Upper lobe of left lung (tissue), 6 donors: ENCODE data around the gene GAN. TPM values are rescaled to one million over a fixed set of nuclear protein-coding genes. Genes with fewer than 3 reads are reported as not detected.

Source experiments
- ATAC-seq, 2 donors: fragments of 200-7000 bp; cut with Tn5 transposase; one replicate each; pipeline ENCODE4 v1.9.1; 2022; ENCODE audit warnings: mild to moderate bottlenecking in 2 of 2, moderate library complexity in 2 of 2; ENCODE audit not compliant: low FRiP score in 2 of 2
- DNase-seq, 2 donors: peaks; one replicate each; pipeline ENCODE4 v3.0.0-alpha.2; 2019 to 2020
- H3K27ac ChIP-seq, 4 donors: fragments of 200-600 bp; sonication (generic); one replicate each; pipeline ENCODE4 v1.5.1; 2016 to 2019
- H3K27me3 ChIP-seq, 4 donors: fragments of 200-600 bp; sonication (generic); one replicate each; pipeline ENCODE4 v1.5.1; 2017 to 2019
- H3K36me3 ChIP-seq, 4 donors: fragments of 200-600 bp; sonication (generic); one replicate each; pipeline ENCODE4 v1.5.1; 2016 to 2019
- H3K4me1 ChIP-seq, 4 donors: fragments of 200-600 bp; sonication (generic); one replicate each; pipeline ENCODE4 v1.5.1; 2018 to 2019
- H3K4me3 ChIP-seq, 4 donors: fragments of 200-600 bp; sonication (generic); one replicate each; pipeline ENCODE4 v1.5.1; 2017 to 2019; ENCODE audit warnings: mild to moderate bottlenecking in 2 of 4, moderate library complexity in 1 of 4
- H3K9me3 ChIP-seq, 4 donors: fragments of 200-600 bp; sonication (generic); one replicate each; pipeline ENCODE4 v1.5.1; 2018 to 2019
- EP300 ChIP-seq, 4 donors: sonication (generic); formaldehyde crosslinking; IDR thresholded peaks; one replicate each; pipeline ENCODE4 v1.5.1; 2017; ENCODE audit warnings: antibody characterized with exemption in 4 of 4, control low read depth in 2 of 4
- POLR2A ChIP-seq, 4 donors: fragments of 450-650 bp; IDR thresholded peaks; one replicate each; pipeline ENCODE4 v1.5.1; 2016 to 2017; ENCODE audit warnings: antibody characterized with exemption in 4 of 4, mild to moderate bottlenecking in 2 of 4
- POLR2AphosphoS5 ChIP-seq, 2 donors: sonication (generic); formaldehyde crosslinking; IDR thresholded peaks; one replicate each; pipeline ENCODE4 v1.5.1; 2017; ENCODE audit warnings: antibody characterized with exemption in 2 of 2
- WGBS, 2 donors: methylation state at CpG; one replicate each; pipeline ENCODE4 v1.1.5; 2017 to 2018; 5-methylcytosine and 5-hydroxymethylcytosine counted together
- total RNA-seq, 6 donors: library from RNA; depleted of rRNA in 4 of 6; stranded (reverse); fragments of >200 nt in 4 of 6; gene quantifications; one replicate each; pipeline versions ENCODE4 v1.1.0 to v1.2.1, GENCODE V29; 2016 to 2021
- TF ChIP-seq, protein P1 (sequence below), 6 experiments: fragments of 450-650 bp in 4 of 6; fragments of 200-600 bp in 2 of 6; sonication (generic) in 2 of 6; IDR thresholded peaks; one replicate each; pipeline ENCODE4 v1.5.1; 2016 to 2019; ENCODE audit warnings: antibody characterized with exemption in 6 of 6
- donor health status: DM: no; HTN: no; CAD: no; lungs with moderate emphysema.
- donor health status: DM: no; HTN: yes; CAD: no; lungs with severe emphysema.

The GAN gene, protein sequence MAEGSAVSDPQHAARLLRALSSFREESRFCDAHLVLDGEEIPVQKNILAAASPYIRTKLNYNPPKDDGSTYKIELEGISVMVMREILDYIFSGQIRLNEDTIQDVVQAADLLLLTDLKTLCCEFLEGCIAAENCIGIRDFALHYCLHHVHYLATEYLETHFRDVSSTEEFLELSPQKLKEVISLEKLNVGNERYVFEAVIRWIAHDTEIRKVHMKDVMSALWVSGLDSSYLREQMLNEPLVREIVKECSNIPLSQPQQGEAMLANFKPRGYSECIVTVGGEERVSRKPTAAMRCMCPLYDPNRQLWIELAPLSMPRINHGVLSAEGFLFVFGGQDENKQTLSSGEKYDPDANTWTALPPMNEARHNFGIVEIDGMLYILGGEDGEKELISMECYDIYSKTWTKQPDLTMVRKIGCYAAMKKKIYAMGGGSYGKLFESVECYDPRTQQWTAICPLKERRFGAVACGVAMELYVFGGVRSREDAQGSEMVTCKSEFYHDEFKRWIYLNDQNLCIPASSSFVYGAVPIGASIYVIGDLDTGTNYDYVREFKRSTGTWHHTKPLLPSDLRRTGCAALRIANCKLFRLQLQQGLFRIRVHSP
- total RNA-seq: 1 to 10 TPM; 3.3 to 8.4 (median 5.9) TPM

DNA sequence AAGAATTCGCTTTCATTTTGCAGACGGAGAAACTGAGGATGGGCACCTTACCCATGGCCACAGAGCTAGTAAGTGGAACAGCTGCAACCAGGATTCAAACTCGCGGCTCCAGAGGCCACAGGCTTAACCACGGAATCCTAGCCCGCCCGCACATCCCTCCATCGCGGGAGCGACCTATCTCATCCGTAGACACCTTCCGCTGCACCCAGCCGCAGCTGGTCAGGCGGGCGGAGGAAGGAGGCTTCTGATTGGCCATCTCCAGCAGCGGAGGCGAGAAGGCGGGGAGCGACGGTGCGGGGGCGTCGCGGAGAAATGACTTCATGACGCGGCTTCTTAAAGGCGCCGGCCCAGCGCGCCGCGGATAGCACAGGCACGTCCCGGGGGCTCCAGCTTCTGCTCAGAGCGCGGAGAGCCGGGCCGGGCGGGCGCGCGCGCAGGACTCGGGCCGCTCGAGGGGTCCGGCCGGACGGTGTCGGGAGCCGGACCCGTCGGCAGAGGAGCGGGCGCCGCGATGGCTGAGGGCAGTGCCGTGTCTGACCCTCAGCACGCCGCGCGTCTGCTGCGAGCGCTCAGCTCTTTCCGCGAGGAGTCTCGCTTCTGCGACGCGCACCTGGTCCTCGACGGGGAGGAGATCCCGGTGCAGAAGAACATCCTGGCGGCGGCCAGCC lies at the start of gene GAN:
Gene GAN (plus strand): TSS at position 360 of the 668 bp plus-strand sequence. CDS start 152 bp downstream, at position 512.
- H3K27ac ChIP-seq: peak within 1 kb of the TSS; percentile 85 to 95 (median 92)
- H3K27me3 ChIP-seq: no peaks in the 10 kb centered on the region
- peaks cover 19 to 37% (median 22%) of the 10 kb centered on the region in 4 donors for H3K4me1 ChIP-seq
- TF ChIP-seq POLR2A (IDR thresholded peaks at IDR 0.05): peak in 3 of 4 donors; percentile 74 to 89 (median 86)
- TF ChIP-seq, protein P1, sequence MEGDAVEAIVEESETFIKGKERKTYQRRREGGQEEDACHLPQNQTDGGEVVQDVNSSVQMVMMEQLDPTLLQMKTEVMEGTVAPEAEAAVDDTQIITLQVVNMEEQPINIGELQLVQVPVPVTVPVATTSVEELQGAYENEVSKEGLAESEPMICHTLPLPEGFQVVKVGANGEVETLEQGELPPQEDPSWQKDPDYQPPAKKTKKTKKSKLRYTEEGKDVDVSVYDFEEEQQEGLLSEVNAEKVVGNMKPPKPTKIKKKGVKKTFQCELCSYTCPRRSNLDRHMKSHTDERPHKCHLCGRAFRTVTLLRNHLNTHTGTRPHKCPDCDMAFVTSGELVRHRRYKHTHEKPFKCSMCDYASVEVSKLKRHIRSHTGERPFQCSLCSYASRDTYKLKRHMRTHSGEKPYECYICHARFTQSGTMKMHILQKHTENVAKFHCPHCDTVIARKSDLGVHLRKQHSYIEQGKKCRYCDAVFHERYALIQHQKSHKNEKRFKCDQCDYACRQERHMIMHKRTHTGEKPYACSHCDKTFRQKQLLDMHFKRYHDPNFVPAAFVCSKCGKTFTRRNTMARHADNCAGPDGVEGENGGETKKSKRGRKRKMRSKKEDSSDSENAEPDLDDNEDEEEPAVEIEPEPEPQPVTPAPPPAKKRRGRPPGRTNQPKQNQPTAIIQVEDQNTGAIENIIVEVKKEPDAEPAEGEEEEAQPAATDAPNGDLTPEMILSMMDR (IDR thresholded peaks at IDR 0.05): peak in 1 of 6 experiments; percentile 3
- TF ChIP-seq POLR2AphosphoS5 (IDR thresholded peaks at IDR 0.05): peak; percentile 80 to 91
- TF ChIP-seq EP300 (IDR thresholded peaks at IDR 0.05): no peak
- H3K4me3 ChIP-seq: peak within 1 kb of the TSS; percentile 71 to 98 (median 91)
- WGBS, 2 donors: 0 to 1% methylated on average over 2 to 17 of the region's 75 CpGs
- ATAC-seq (peak; percentile 98 to 99), DNase-seq (peak; percentile 96 to 98)
- no peaks in the 10 kb centered on the region for H3K9me3 ChIP-seq
- H3K36me3 ChIP-seq: no peaks in the 10 kb centered on the region

DNA sequence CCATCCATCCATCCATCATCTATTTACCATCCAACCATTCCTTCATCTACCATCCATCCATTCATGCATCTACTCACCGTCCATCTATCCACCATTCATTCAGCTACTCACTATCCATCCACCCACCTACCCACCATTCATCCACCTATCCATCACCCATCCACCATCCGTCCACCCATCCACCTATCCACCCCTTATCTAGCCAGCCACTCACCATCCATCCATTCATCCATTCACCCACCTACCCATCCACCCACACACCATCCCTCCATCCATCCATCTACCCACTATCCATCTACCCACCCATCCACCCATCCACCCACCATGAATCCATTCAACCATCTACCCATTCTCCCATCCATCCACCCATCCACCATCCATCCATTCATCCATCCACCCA lies 49.7 kb upstream of the GAN start:
- no peaks in the 10 kb centered on the region for H3K36me3 ChIP-seq
- H3K9me3 ChIP-seq: no peaks in the 10 kb centered on the region
- ATAC-seq (no peak), DNase-seq (no peak)
- TF ChIP-seq POLR2A (IDR thresholded peaks at IDR 0.05) (no peak), EP300 (IDR thresholded peaks at IDR 0.05) (no peak), POLR2AphosphoS5 (IDR thresholded peaks at IDR 0.05) (no peak)
- TF ChIP-seq, protein P1 (IDR thresholded peaks at IDR 0.05): no peak
- H3K4me3 ChIP-seq: no peak overlapping the region
- no peak overlapping the region for H3K27ac ChIP-seq
- WGBS, 2 donors: 98 to 100% methylated on average over 2 of the region's 2 CpGs
- H3K27me3 ChIP-seq: no peaks in the 10 kb centered on the region
- peaks cover 3 to 14% (median 9%) of the 10 kb centered on the region in 4 donors for H3K4me1 ChIP-seq

DNA sequence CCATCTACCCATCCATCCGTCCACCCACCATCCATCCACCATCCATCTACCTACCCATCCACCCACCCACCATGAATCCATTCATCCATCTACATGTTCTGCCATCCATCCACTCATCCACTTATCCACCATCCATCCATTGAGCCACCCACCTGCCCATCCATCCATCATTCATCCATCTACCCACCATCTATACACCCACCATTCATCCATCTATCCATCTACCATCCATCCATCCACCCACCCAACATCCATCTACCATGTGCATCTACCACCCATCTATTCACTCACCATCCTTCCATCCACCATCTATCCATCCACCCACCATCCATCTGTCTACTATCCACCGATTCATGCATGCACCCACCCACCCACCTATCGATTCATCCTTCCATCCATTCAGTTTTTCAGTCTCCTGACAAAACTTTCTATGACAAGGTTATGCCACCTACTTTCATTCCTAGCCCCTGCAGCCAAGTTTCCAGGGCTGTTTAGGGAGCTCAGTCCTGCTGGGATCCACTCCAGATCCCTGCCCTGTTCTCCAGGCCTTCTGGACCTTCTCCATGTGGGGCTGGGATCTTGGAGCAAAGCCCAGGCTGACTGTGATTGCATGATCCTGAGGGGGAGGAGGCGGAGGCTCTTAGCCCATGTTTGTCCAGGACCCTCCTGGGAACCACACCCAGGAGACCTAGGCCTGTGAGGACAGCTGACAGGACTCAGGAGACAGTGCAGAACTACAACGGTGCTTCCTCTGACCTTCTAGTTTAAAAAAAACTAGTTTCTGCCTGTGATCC lies 48.9 kb upstream of the GAN start:
- Histone ChIP-seq H3K4me3 (no peak overlapping the region), H3K9me3 (no peaks in the 10 kb centered on the region), H3K27me3 (no peaks in the 10 kb centered on the region), H3K4me1 (peaks cover 3 to 14% (median 9%) of the 10 kb centered on the region in 4 donors), H3K36me3 (no peaks in the 10 kb centered on the region), H3K27ac (peak overlapping the region in 2 of 4 donors; percentile 10 to 35)
- peak in 1 of 2 donors; percentile 7 for TF ChIP-seq POLR2AphosphoS5 (IDR thresholded peaks at IDR 0.05)
- TF ChIP-seq, protein P1 (IDR thresholded peaks at IDR 0.05): no peak
- WGBS, 2 donors: 70 to 81% methylated on average over 4 to 5 of the region's 5 CpGs
- peak in 1 of 2 donors; percentile 64 for DNase-seq
- peak in 1 of 2 donors; percentile 42 for ATAC-seq

DNA sequence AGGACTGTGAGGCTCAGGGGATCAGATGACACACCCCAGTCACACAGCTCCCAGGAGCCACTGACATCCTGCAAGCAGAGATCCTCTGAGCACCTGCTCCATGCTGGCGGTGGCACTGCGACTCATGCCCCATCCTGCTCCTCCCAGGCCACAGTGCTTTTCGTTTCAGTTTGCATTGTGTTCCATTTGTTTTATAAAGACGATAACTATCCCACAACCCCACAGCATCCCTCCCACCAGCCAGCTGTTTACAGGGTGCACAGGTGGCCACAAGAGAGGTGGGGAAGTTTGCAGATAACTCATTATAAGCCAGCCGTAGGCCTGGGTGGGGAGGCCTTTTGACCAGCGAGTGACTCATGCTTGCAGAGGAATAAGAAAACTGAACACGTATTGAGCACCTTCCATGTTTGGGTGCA lies 48.1 kb upstream of the GAN start:
- ATAC-seq (peak in 1 of 2 donors; percentile 4), DNase-seq (no peak)
- H3K27me3 ChIP-seq: no peaks in the 10 kb centered on the region
- WGBS, 2 donors: 55 to 63% methylated on average over 7 of the region's 7 CpGs
- TF ChIP-seq EP300 (IDR thresholded peaks at IDR 0.05) (no peak), POLR2AphosphoS5 (IDR thresholded peaks at IDR 0.05) (no peak), POLR2A (IDR thresholded peaks at IDR 0.05) (no peak)
- TF ChIP-seq, protein P1 (IDR thresholded peaks at IDR 0.05): no peak
- peaks cover 3 to 14% (median 9%) of the 10 kb centered on the region in 4 donors for H3K4me1 ChIP-seq
- no peaks in the 10 kb centered on the region for H3K9me3 ChIP-seq
- no peaks in the 10 kb centered on the region for H3K36me3 ChIP-seq
- H3K27ac ChIP-seq: peak overlapping the region in 2 of 4 donors; percentile 10 to 35
- H3K4me3 ChIP-seq: no peak overlapping the region
